H9 (cell line): Measurements from ENCODE around the gene ANKRD34A. TPM values are rescaled to one million over a fixed set of nuclear protein-coding genes. Genes with fewer than 3 reads are reported as not detected.

ENCODE experiments used
- DNase-seq: peaks from one replicate; pipeline ENCODE4 v3.0.0-alpha.2; 2017
- H2AFZ ChIP-seq: one replicate; pipeline ENCODE4 v1.6.1; 2013; ENCODE audit warnings: mild to moderate bottlenecking, low read length, control low read depth, moderate library complexity
- H2AK5ac ChIP-seq: 2 replicates; pipeline ENCODE4 v1.6.1; 2013; ENCODE audit warnings: low read length, control low read depth, mixed read lengths; ENCODE audit not compliant: insufficient read length
- H2BK120ac ChIP-seq: one replicate; pipeline ENCODE4 v1.6.1; 2013; ENCODE audit warnings: low read depth, mild to moderate bottlenecking, low read length, control low read depth, inconsistent platforms; ENCODE audit not compliant: poor library complexity, severe bottlenecking
- H2BK12ac ChIP-seq: 2 replicates; pipeline ENCODE4 v1.6.1; 2013; ENCODE audit warnings: low read length, control low read depth, mixed read lengths, low read depth; ENCODE audit not compliant: insufficient read length
- H2BK15ac ChIP-seq: 2 replicates; pipeline ENCODE4 v1.6.1; 2013; ENCODE audit warnings: low read depth, low read length, control low read depth
- H2BK20ac ChIP-seq: one replicate; pipeline ENCODE4 v1.6.1; 2013; ENCODE audit warnings: low read depth, mild to moderate bottlenecking, low read length, control low read depth, inconsistent platforms; ENCODE audit not compliant: poor library complexity, severe bottlenecking
- H2BK5ac ChIP-seq: 2 replicates; pipeline ENCODE4 v1.6.1; 2013; ENCODE audit warnings: low read length, control low read depth, mixed read lengths; ENCODE audit not compliant: insufficient read length
- H3K14ac ChIP-seq: 2 replicates; pipeline ENCODE4 v1.6.1; 2013; ENCODE audit warnings: low read length, control low read depth; ENCODE audit not compliant: insufficient read depth
- H3K18ac ChIP-seq: 2 replicates; pipeline ENCODE4 v1.6.1; 2013; ENCODE audit warnings: low read depth, mild to moderate bottlenecking, mixed read lengths, low read length, control low read depth; ENCODE audit not compliant: insufficient read length
- H3K23ac ChIP-seq: 2 replicates; pipeline ENCODE4 v1.6.1; 2013; ENCODE audit warnings: low read length, control low read depth, mixed read lengths, low read depth; ENCODE audit not compliant: insufficient read length
- H3K23me2 ChIP-seq: 2 replicates; pipeline ENCODE4 v1.6.1; 2013; ENCODE audit warnings: low read depth, mild to moderate bottlenecking, mixed read lengths, low read length, control low read depth; ENCODE audit not compliant: insufficient read length, poor library complexity, severe bottlenecking
- H3K27ac ChIP-seq: 2 replicates; pipeline ENCODE4 v1.5.1; 2013; ENCODE audit warnings: low read length, control low read depth, mixed read lengths, low read depth; ENCODE audit not compliant: insufficient read length
- H3K27me3 ChIP-seq: 2 replicates; pipeline ENCODE4 v1.6.1; 2013; ENCODE audit warnings: low read length, control low read depth, inconsistent platforms; ENCODE audit not compliant: insufficient read depth
- H3K4ac ChIP-seq: 2 replicates; pipeline ENCODE4 v1.6.1; 2013; ENCODE audit warnings: low read depth, mild to moderate bottlenecking, control low read depth, inconsistent platforms, low read length, moderate library complexity
- H3K4me1 ChIP-seq: 2 replicates; pipeline ENCODE4 v1.6.1; 2013; ENCODE audit warnings: low read length, control low read depth, inconsistent platforms; ENCODE audit not compliant: insufficient read depth
- H3K4me2 ChIP-seq: 2 replicates; pipeline ENCODE4 v1.6.1; 2013; ENCODE audit warnings: low read length, control low read depth, mixed read lengths; ENCODE audit not compliant: insufficient read length, insufficient read depth
- H3K56ac ChIP-seq: 2 replicates; pipeline ENCODE4 v1.6.1; 2013; ENCODE audit warnings: low read depth, mild to moderate bottlenecking, mixed read lengths, low read length, control low read depth; ENCODE audit not compliant: insufficient read length
- H3K79me1 ChIP-seq: 2 replicates; pipeline ENCODE4 v1.6.1; 2013; ENCODE audit warnings: low read depth, mild to moderate bottlenecking, moderate library complexity, low read length, control low read depth, inconsistent platforms; ENCODE audit not compliant: insufficient read depth, poor library complexity, severe bottlenecking
- H3K79me2 ChIP-seq: 2 replicates; pipeline ENCODE4 v1.6.1; 2013; ENCODE audit warnings: low read length, control low read depth, inconsistent platforms; ENCODE audit not compliant: insufficient read depth
- H3K9ac ChIP-seq: 2 replicates; pipeline ENCODE4 v1.6.1; 2013; ENCODE audit warnings: low read length, control low read depth, mixed read lengths; ENCODE audit not compliant: insufficient read length; ENCODE audit errors: extremely low read depth
- H3K9me3 ChIP-seq: one replicate; pipeline ENCODE4 v1.6.1; 2013; ENCODE audit warnings: low read depth, low read length, inconsistent platforms; ENCODE audit not compliant: control insufficient read depth
- H3T11ph ChIP-seq: one replicate; pipeline ENCODE4 v1.6.1; 2013; ENCODE audit warnings: mild to moderate bottlenecking, low read length, control low read depth, inconsistent platforms
- H4K20me1 ChIP-seq: one replicate; pipeline ENCODE4 v1.6.1; 2013; ENCODE audit not compliant: control insufficient read depth, insufficient read length, insufficient read depth
- H4K5ac ChIP-seq: 2 replicates; pipeline ENCODE4 v1.6.1; 2013; ENCODE audit warnings: low read depth, mild to moderate bottlenecking, mixed read lengths, low read length, control low read depth; ENCODE audit not compliant: insufficient read length
- H4K8ac ChIP-seq: replicated peaks from 2 replicates; pipeline ENCODE4 v1.6.1; 2013; ENCODE audit warnings: low read length, control low read depth, mixed read lengths, low read depth; ENCODE audit not compliant: insufficient read length
- H4K91ac ChIP-seq: 2 replicates; pipeline ENCODE4 v1.6.1; 2013; ENCODE audit warnings: low read depth, mild to moderate bottlenecking, moderate library complexity, mixed read lengths, low read length, control low read depth; ENCODE audit not compliant: insufficient read length
- H3K27ac Mint-ChIP-seq, 3 experiments: 2 replicates in 2 of 3; 3 replicates in 1 of 3; pipeline ENCODE4 v1.8.0; 2020 to 2021; ENCODE audit warnings: mixed read lengths in 3 of 3, mild to moderate bottlenecking in 1 of 3, moderate library complexity in 1 of 3
- H3K27me3 Mint-ChIP-seq: 2 replicates; pipeline ENCODE4 v1.8.0; 2021; ENCODE audit warnings: low read depth, mild to moderate bottlenecking, moderate library complexity, mixed read lengths
- H3K36me3 Mint-ChIP-seq, 3 experiments: 2 replicates in 2 of 3; 3 replicates in 1 of 3; pipeline ENCODE4 v1.8.0; 2020 to 2021; ENCODE audit warnings: low read depth in 3 of 3, mixed read lengths in 3 of 3; ENCODE audit not compliant: insufficient read depth in 1 of 3
- H3K4me1 Mint-ChIP-seq, 2 experiments: 2 replicates each; pipeline ENCODE4 v1.8.0; 2020; ENCODE audit warnings: mixed read lengths in 2 of 2
- H3K4me3 Mint-ChIP-seq, 2 experiments: 2 replicates in 1 of 2; 3 replicates in 1 of 2; pipeline ENCODE4 v1.8.0; 2020 to 2021; ENCODE audit warnings: mild to moderate bottlenecking in 2 of 2, mixed read lengths in 2 of 2, moderate library complexity in 1 of 2
- H3K9me3 Mint-ChIP-seq, 2 experiments: 2 replicates in 1 of 2; 3 replicates in 1 of 2; pipeline ENCODE4 v1.8.0; 2020; ENCODE audit warnings: mild to moderate bottlenecking in 2 of 2, mixed read lengths in 2 of 2, moderate library complexity in 1 of 2
- total RNA-seq: library from RNA; stranded (reverse); gene quantifications from 2 replicates; pipeline ENCODE4 v1.2.1, GENCODE V29; 2021
- TF ChIP-seq, protein P1 (sequence below): fragments of 200-600 bp; sonication (generic); conservative IDR thresholded peaks from 3 replicates; pipeline ENCODE4 v1.8.0; 2021; ENCODE audit warnings: antibody characterized with exemption, mild to moderate bottlenecking

ANKRD34A gene
- total RNA-seq, 1 experiment from 2014 or later = 0.39 TPM

GRCh38 chr1:145978471-145978853 is 14.1 kb upstream of the ANKRD34A start:
- no peak overlapping the region for H3K18ac ChIP-seq
- H3K14ac ChIP-seq = no peak overlapping the region; the same call in 1 of the 2 replicates
- H3K27me3 Mint-ChIP-seq = peaks cover 5% of the 10 kb centered on the region
- H3K27ac Mint-ChIP-seq = no peak overlapping the region
- H4K8ac ChIP-seq = peak overlapping the region; percentile 10
- no peak overlapping the region for H2AK5ac ChIP-seq
- no peak overlapping the region for H2BK15ac ChIP-seq
- no peak overlapping the region for H2BK12ac ChIP-seq
- H3K56ac ChIP-seq = no peak overlapping the region
- H3K9me3 ChIP-seq = no peaks in the 10 kb centered on the region
- H4K91ac ChIP-seq = no peak overlapping the region
- no peak overlapping the region for H3K23ac ChIP-seq
- peak overlapping the region; percentile 42 for H3K4me2 ChIP-seq
- H3K27ac ChIP-seq = peak overlapping the region; percentile 95
- no peak overlapping the region for H3K4me3 Mint-ChIP-seq
- no peak overlapping the region for H2BK20ac ChIP-seq
- no peaks in the 10 kb centered on the region for H3K23me2 ChIP-seq
- peaks cover 7 to 17% of the 10 kb centered on the region in 2 experiments for H3K4me1 Mint-ChIP-seq
- no peak overlapping the region for H2BK5ac ChIP-seq
- no peak overlapping the region for H3T11ph ChIP-seq
- no peaks in the 10 kb centered on the region for H3K27me3 ChIP-seq
- peaks cover 7% of the 10 kb centered on the region for H3K4me1 ChIP-seq
- no peaks in the 10 kb centered on the region for H3K79me2 ChIP-seq
- TF ChIP-seq, protein P1, sequence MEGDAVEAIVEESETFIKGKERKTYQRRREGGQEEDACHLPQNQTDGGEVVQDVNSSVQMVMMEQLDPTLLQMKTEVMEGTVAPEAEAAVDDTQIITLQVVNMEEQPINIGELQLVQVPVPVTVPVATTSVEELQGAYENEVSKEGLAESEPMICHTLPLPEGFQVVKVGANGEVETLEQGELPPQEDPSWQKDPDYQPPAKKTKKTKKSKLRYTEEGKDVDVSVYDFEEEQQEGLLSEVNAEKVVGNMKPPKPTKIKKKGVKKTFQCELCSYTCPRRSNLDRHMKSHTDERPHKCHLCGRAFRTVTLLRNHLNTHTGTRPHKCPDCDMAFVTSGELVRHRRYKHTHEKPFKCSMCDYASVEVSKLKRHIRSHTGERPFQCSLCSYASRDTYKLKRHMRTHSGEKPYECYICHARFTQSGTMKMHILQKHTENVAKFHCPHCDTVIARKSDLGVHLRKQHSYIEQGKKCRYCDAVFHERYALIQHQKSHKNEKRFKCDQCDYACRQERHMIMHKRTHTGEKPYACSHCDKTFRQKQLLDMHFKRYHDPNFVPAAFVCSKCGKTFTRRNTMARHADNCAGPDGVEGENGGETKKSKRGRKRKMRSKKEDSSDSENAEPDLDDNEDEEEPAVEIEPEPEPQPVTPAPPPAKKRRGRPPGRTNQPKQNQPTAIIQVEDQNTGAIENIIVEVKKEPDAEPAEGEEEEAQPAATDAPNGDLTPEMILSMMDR = no peak
- no peak overlapping the region for H2AFZ ChIP-seq
- H3K9ac ChIP-seq = no peak overlapping the region
- H2BK120ac ChIP-seq = no peak overlapping the region
- H4K5ac ChIP-seq = no peak overlapping the region
- H3K4ac ChIP-seq = no peak overlapping the region
- H3K36me3 Mint-ChIP-seq = no peaks in the 10 kb centered on the region
- no peaks in the 10 kb centered on the region for H4K20me1 ChIP-seq
- DNase-seq = no peak
- no peaks in the 10 kb centered on the region for H3K9me3 Mint-ChIP-seq
- no peaks in the 10 kb centered on the region for H3K79me1 ChIP-seq
